GM21786 (cell line): ENCODE measurements around the gene ASIC5.
"Not testable (repeated sequence)": the region's sequence is repeated elsewhere in the genome, so short reads cannot be mapped to it uniquely, and the experiment has no call there.

Experiments used
- ATAC-seq: cut with Tn5 transposase; IDR thresholded peaks from one replicate; pipeline ENCODE4 v1.9.1; 2021; ENCODE audit not compliant: unreplicated experiment

The ASIC5 gene

DNA sequence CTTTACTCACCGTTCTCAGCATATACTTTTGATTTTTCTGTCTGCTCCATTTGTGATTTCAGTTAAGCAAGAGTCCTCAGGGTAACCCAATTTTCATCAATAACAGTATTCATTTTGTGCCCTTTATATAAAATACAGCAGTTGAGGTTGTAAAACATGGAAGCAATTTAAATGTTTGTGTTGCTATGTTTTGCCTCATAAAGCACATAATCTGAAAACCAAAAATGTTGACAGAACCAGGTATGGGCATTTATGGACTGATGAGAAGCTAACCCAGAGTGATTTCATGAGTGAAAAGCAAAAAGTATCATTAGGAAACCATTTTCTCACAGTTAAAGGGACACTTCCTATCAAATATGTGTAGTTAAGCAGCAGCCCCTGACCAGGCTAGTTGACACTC lies at the start of gene ASIC5:
Gene ASIC5 (minus strand): TSS at position 101 of the 400 bp plus-strand sequence. CDS start 51 bp downstream, at position 50.
- ATAC-seq = no peak

GRCh38 chr4:155914782-155915181 lies 48.7 kb upstream of the ASIC5 start:
- ATAC-seq = no peak

- ATAC-seq = no peak
Observed at GRCh38 chr4:155911905-155912304, 45.8 kb upstream of the ASIC5 start.

DNA sequence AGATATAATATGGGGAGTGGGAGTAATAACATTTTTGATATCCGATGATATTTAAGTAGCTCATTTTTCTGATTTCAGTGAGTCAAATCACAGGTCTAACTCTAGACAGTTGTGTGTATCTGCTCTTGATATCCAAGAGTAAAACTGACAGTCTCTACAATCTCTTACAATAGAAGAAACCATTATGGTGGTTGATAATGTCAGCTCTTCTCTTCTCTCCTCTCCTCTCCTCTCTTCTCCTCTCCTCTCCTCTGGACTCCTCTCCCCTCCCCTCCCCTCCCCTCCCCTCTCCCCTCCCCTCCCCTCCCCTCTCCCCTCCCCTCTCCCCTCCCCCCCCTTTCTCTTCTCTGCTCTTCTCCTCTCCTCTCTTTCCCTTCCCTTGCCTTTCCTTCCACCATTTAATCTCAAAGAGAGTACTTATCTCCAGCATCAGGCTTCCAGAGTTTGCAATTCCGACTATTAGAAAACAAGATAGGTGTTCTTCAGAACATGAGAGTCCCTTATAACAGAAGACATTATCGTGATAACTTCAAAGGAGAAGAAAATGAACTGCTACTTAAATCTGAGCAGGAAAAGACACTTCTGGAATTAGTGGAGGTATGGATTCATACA lies 43.6 kb upstream of the ASIC5 start:
- ATAC-seq = no peak

- ATAC-seq = peak; percentile 75
Observed at GRCh38 chr4:155908187-155909139, 42.4 kb upstream of the ASIC5 start.

DNA sequence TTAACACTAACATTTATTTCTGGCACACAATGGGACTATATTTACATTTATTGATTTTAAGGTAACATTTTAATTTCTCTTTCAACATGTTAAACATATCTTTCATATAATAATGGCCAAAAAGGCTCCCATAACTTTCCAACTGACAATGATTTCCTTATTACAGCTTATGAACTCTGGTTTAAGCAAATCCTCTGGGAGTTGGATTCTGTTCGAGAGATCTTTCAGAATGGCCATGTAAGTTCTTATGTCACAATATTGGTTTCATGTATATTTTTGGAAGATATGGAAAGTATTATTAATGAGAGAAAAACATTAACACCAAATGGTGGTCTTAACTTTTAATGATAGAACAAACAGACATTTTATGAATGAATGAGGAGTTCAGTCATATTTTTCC lies 41.5 kb upstream of the ASIC5 start:
- ATAC-seq = no peak

DNA sequence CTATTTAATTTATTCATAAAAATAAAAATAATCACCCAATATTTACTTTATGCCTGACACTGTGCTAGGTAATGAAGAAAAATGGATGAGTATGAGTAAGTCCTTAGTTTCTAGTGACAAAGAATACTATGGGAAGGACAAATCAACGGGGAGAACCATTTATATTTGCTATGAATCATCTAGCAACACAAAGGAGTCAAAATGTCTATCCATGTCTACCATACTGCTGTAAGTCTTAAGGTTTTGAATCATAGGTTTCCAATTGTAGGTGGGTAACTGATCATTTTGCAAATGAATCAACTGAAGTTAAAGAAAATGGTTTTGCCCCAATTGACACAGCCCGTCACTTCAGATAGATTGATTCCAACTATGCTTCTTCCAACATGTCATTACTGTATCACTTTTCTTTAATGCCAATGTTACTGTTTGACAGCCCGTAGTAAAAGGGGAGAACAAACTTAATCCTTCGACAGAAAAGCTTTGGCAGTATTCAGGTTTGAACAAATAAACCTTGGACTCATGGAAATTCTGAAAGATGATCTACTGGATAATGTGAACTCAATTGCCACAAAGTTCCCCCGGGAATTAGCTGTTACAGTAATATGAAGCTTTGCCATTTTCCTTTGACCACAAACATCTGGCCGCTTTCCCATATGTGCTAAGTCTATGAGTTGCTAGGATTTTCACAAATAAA lies 40.6 kb upstream of the ASIC5 start:
- ATAC-seq = no peak

- no peak for ATAC-seq
Observed at GRCh38 chr4:155904331-155904730, 38.3 kb upstream of the ASIC5 start.

- ATAC-seq = no peak
Observed at GRCh38 chr4:155903453-155903852, 37.4 kb upstream of the ASIC5 start, which contains the start of gene TDO2. Gene TDO2 (plus strand): TSS chr4:155903696. CDS start chr4:155903759, 63 bp downstream.

- ATAC-seq = no peak
Observed at GRCh38 chr4:155901013-155901412, 34.9 kb upstream of the ASIC5 start.

DNA sequence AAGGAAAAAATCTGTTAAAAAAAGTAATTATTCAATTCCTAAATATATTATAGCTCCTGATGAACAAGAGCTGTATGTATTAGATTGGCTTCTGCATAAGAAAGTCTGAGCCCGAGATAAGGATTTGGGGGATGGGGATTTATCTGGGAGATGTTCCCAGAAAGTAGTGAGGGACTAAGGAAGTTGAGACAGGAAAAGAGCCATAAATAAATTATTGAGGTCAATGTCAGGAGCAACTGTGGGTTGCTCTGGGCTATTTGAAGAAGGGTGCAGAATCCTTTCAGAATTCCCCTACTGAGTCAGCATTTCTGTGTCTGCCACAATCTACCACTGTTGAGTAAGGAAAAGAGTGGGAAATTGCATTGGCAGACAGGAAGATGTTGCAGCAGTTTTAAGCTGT lies 34.3 kb upstream of the ASIC5 start:
- ATAC-seq = no peak

DNA sequence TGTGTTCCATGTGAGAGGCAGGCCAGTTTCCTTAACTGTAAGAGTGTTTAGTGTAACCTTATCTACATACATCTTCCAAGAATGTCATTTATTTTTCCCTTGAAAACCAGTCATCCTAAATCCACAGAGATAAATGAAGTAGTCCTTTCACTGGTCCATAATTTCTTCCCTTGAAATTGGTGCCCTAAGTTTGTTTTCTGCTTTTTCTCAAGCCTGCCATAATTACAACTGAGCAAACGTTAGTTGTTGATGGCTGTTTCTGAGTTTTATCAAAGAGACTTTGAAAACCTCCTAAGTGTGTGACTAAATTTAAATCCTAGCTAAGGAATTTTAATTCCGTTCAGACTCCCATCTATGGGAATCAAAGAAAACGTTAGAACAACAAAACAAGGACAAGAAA lies 33.8 kb upstream of the ASIC5 start:
- no peak for ATAC-seq

DNA sequence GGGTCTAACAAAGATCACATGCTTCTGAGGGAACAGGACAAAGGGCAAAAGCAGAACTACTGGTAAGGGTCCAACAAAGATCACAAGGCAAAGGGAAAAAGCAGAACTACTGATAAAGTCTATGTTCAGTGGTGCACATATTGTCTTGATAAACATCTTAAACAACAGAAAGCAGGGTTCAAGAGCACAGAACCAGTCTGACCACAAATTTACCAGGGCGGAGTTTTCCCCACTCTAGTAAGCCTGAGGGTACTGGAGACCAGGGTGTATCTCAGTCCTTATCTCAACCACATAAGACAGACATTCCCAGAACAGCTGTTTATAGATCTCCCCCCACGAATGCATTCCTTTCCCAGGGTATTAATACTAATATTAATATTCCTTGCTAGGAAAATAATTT lies 32.3 kb upstream of the ASIC5 start:
- ATAC-seq = not testable (repeated sequence)

DNA sequence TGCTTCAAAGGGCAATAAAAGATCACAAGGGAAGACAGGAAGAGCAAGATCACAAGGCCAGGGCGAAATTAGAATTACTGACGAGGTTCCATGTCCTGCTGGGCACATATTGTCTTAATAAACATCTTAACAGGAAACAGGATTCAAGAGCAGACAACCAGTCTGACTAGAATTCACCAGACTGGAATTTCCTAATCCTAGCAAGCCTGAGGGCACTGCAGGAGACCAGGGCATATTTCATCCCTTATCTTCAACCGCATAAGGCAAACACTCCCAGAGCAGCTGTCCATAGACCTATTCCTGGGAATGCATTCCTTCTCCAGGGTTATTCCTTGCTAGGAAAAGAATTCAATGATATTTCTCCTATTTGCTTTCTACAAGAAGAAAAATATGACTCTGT lies 25.0 kb upstream of the ASIC5 start:
- ATAC-seq = no peak

DNA sequence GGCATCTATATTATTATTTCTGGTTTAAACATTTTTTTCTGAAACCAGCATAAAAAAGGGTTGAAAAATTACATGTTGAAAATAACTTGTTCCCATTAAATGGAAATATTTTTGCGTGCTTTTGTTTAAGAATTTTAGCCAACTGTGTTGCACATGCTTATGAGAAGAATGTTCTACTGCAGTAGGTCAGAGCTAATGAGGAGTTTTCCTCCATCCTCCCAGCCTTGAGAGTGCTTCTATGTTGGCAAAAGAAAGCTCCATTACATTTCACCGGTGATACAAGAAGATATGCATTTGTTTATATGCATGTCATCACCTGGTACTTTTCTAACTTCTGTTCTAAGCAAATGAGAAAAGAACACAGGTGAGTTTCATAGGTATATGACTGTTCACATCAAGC lies 23.9 kb upstream of the ASIC5 start:
- no peak for ATAC-seq

GRCh38 chr4:155889031-155889793 lies 23.1 kb upstream of the ASIC5 start:
- ATAC-seq = peak; percentile 99

DNA sequence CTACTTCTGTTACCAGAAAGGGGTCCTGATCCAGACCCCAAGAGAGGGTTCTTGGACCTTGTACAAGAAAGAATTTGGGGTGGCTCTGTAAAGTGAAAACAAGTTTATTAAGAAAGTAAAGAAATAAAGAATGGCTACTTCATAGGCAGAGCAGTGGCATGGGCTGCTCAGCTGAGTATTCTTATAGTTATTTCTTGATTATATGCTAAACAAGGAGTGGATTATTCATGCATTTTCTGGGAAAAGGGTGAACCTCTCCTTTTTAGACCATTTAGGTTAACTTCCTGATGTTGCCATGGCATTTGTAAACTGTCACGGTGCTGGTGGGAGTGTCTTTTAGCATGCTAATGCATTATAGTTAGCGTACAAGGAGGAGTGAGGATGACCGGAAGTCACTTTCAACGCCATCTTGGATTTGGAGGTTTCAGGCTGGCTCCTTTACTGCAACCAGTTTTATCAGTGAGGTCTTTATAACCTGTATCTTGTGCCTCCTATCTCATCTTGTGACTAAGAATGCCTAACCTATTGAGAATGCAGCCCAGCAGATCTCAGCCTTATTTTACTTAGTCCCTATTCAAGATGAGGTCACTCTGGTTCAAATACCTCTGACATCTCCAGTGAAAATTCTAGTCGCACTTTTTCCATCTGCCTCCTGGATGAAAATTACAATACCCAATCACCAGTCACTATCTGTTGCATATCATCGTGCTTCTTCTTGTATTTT lies 21.9 kb upstream of the ASIC5 start:
- ATAC-seq = no peak

DNA sequence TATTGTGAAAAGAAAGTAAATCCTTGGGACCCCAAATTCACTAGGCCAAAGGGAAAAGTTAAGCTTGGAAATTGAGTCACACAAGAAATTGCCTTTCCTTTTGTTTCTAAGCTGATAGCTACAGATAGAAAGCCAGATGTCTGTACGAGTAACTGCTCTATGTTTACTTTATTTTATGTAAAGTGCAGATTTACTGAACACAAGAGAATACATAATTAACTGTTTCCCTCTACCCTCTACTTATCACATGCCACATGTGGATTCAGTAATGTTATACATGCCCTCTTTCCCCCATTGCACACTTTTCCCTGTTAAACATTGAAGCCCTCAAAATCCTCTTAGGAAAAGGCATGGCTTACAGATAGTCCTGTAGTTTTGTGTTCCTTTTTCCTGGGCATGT lies 21.0 kb upstream of the ASIC5 start:
- no peak for ATAC-seq

DNA sequence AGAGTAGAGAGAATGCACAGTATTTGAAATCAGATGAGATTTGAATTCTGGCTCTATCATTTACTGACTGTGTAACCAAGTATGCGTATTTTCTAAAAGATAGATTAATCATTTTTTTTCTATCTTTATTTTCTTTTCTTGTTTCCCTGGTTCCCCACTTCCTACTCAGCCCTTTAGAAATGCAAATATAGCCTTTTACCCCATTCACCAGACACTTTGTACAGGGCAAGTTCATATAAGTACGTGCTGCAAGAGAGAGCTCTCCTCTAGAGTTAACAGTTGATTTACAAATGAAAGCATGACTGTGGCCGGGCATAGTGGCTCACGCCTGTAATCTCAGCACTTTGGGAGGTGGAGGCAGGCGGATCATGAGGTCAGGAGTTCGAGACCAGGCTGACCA lies 19.6 kb upstream of the ASIC5 start:
- ATAC-seq = no peak

DNA sequence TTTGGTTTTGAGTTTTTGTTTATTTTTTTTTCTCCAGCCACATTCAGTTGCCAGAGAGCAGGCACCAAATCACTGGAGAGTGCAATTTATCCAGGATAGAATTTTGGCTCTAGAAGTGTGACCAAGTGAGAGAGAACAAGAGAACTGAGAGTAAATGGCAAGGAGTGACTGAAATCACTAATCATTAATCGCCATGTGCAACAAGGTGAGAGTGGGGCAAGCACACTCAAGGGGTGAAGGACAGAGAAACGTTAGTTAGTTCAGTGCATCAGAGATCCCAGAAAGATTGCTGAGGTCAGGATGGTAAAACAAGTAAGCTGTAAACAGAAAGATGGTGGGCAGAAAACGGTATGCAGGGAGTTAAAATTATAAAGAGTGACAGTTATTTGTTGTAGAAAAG lies 17.8 kb upstream of the ASIC5 start:
- ATAC-seq = no peak
